ENCODE results near the gene TWNK.

TWNK gene

DNA sequence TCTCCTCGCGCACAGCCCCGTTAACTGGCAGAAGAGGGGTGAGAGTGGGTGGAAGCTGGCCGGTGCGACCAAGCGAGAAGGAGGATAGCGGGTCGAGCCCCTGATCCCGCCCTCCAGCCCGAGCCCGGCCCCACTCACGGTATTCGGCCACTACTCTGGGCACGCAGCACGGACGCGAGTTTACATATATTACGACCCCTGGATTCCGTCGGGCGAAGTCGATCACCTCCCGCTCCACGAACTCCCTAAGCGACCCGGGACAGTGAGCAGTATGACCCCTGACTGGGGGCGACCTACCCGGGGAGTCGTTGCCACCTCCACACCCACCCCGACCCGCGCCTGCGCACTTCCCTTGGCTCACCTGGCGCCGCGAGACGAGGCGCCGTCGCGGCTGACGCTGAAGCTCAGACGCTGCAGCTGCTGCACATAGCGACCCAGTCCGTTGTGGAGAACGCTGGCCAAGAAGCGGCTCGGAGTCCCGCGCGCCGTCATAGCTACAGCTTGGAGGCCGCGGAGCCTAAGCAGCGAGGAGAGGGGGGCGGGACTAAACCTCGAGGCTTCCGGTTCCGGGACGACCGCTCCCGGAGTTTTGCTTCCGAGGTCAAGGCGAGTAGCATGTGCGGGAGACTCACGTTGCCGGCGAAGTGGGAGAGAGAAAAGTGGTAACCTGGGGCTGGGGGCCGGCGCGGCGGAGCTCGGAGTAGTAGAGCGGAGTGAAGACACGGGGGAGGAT lies at the start of gene TWNK, which contains the start of gene MRPL43:
Gene TWNK (plus strand): TSS at position 592 of the 733 bp plus-strand sequence. CDS start 668 bp downstream, outside the sequence.
Gene MRPL43 (minus strand): TSS at position 546 of the 733 bp plus-strand sequence. CDS start 54 bp downstream, at position 492.
- DNase-seq (ENCODE audit: low read depth) = peak; percentile 84
- peak within 1 kb of the TSS; percentile 85 for H3K4me3 ChIP-seq (ENCODE audit: low read length)
- TF ChIP-seq, protein P1, sequence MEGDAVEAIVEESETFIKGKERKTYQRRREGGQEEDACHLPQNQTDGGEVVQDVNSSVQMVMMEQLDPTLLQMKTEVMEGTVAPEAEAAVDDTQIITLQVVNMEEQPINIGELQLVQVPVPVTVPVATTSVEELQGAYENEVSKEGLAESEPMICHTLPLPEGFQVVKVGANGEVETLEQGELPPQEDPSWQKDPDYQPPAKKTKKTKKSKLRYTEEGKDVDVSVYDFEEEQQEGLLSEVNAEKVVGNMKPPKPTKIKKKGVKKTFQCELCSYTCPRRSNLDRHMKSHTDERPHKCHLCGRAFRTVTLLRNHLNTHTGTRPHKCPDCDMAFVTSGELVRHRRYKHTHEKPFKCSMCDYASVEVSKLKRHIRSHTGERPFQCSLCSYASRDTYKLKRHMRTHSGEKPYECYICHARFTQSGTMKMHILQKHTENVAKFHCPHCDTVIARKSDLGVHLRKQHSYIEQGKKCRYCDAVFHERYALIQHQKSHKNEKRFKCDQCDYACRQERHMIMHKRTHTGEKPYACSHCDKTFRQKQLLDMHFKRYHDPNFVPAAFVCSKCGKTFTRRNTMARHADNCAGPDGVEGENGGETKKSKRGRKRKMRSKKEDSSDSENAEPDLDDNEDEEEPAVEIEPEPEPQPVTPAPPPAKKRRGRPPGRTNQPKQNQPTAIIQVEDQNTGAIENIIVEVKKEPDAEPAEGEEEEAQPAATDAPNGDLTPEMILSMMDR (IDR thresholded peaks at IDR 0.05; ENCODE audit: insufficient read depth, low read depth, low read length, missing control alignments) = no peak

DNA sequence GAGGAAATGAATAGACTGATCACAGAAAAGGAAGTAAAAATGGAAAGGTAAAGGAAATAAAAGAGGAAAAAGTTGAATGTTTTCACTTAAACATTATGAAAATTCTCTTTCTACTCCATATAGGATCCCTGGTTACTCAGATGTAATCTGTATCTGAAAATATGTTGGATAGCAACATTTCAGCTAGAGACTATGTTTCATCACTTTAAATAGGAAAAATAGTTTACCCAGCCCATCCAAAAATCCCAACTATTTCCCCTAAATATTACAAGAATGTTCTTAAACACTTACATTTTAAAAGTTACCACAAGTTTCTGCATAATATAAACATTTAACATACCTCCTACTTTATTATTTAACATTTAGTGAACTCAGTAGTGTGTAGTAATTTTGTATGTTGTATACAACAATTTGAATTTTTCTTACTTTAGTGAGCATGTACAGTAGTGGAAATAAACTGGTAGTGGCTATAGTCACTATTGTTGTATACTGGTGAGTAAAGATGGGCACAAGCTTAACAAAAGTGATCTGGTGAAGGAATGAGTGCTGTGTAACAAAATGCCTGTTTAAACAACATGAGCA lies 47.5 kb upstream of the TWNK start:
- DNase-seq (ENCODE audit: low read depth) = no peak

DNA sequence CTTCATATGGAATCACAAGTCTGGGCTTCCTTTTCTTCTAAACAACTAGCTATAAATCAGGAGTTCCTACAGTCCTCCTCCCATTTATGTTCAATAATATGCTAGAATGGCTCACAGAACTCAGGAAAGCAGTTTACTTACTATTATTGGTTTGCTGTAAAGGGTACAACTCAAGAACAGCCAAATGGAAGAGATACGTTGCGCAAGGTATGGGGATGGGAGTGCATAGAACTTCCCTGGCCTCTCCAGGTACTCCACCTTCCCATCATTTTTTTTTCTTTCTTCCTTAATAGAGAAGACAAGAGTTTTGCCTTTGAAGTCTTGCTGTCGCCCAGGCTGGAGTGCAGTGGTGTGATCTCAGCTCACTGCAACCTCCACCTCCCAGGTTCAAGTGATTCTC lies 45.1 kb upstream of the TWNK start:
- TF ChIP-seq, protein P1 (IDR thresholded peaks at IDR 0.05; ENCODE audit: insufficient read depth, low read depth, low read length, missing control alignments) = no peak
- H3K4me3 ChIP-seq (ENCODE audit: low read length) = no peak overlapping the region
- no peak for DNase-seq (ENCODE audit: low read depth)

More for the DNA sequence above, 47.5 kb upstream of the TWNK start:
- H3K4me3 ChIP-seq (ENCODE audit: low read length) = no peak overlapping the region
- TF ChIP-seq, protein P1 (IDR thresholded peaks at IDR 0.05; ENCODE audit: insufficient read depth, low read depth, low read length, missing control alignments) = no peak

DNA sequence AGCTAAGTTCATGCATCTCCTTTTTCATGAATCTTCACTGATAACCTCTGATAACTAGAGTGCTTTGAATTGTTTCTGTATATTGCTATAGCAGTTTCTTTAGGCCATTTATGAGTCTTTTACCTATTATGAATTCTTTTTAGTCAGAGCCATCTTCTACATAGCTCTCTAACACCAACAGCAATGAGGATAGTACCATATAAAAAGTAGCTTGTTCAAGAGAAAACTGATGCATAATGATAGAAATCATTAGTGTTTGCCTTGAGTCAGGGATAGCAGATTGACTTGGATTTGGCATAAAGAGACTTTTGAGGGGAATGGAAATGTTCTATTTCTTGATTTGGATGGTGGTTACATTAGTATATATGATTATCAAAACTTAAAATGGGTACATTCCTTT lies 43.8 kb upstream of the TWNK start:
- no peak for DNase-seq (ENCODE audit: low read depth)
- H3K4me3 ChIP-seq (ENCODE audit: low read length) = no peak overlapping the region
- TF ChIP-seq, protein P1 (IDR thresholded peaks at IDR 0.05; ENCODE audit: insufficient read depth, low read depth, low read length, missing control alignments) = no peak

DNA sequence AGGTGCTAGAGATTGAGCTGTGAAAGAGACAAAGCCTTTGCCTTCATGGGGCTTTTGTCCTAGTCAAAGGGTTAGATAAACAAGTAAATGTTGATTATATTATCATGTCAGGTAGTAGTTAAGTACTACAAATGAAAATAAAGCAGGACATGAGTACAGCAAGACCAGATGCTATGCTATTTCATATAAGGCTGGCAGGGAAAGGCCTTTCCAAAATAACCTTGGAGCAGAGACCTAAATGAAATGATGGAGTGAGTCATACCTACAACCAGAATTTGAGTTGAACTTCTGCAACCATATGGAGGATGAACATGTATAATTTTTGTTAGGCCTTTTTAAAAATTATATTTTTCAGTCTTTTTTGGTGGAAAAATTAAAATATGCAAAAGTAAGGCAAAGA lies 41.6 kb upstream of the TWNK start:
- H3K4me3 ChIP-seq (ENCODE audit: low read length) = no peak overlapping the region
- TF ChIP-seq, protein P1 (IDR thresholded peaks at IDR 0.05; ENCODE audit: insufficient read depth, low read depth, low read length, missing control alignments) = no peak
- DNase-seq (ENCODE audit: low read depth) = no peak

DNA sequence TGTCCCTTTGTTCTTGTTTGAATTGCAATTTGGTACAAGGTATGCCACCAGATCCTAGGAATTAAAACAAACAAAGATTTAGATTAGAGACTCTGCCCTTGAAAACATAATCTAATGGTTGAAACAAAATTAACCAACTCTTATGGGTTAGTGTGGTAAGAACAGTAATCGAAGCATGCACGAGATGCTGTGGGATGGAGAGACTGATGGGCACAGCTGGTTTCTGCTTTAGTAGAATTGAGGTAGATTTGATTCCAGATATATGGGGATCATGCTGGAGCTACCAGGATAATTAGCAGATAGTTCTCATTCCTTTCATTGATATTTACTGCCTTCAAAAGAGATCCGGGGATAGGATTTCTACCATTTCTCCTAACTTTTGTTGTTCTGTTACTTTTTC lies 38.4 kb upstream of the TWNK start:
- no peak overlapping the region for H3K4me3 ChIP-seq (ENCODE audit: low read length)
- no peak for DNase-seq (ENCODE audit: low read depth)
- TF ChIP-seq, protein P1 (IDR thresholded peaks at IDR 0.05; ENCODE audit: insufficient read depth, low read depth, low read length, missing control alignments) = no peak

Data from epithelial cell of esophagus (primary cell).